BJ (cell line): ENCODE measurements around the gene TPM1. TPM values are rescaled to one million over a fixed set of nuclear protein-coding genes. Genes with fewer than 3 reads are reported as not detected.

ENCODE experiments used
- CTCF ChIA-PET: fragments of 350-600 bp; formaldehyde crosslinking; extraction: SDS; loops from one replicate; lab custom pipeline; 2021; ENCODE audit warnings: antibody characterized with exemption, inconsistent platforms; lab: Yijun Ruan, JAX
- POLR2A ChIA-PET: fragments of 300-600 bp; sonication (Branson Sonifier 250); formaldehyde crosslinking; extraction: SDS; loops from one replicate; lab custom pipeline; 2021; ENCODE audit warnings: antibody characterized with exemption; lab: Charles Lee
- DNase-seq: peaks from one replicate; pipeline ENCODE4 v3.0.0-alpha.2; 2011; ENCODE audit warnings: low read depth
- H3K27me3 ChIP-seq: 2 replicates; pipeline ENCODE4 v1.6.0; 2011; ENCODE audit warnings: low read length; ENCODE audit not compliant: control insufficient read depth, insufficient read depth
- H3K36me3 ChIP-seq: 2 replicates; pipeline ENCODE4 v1.5.1; 2011; ENCODE audit warnings: low read length; ENCODE audit not compliant: control insufficient read depth, insufficient read depth
- H3K4me3 ChIP-seq: 2 replicates; pipeline ENCODE4 v1.5.1; 2011; ENCODE audit warnings: low read depth, mild to moderate bottlenecking, control low read depth, low read length
- CTCF ChIP-seq: IDR thresholded peaks from 2 replicates; pipeline ENCODE4 v1.5.1; 2011; ENCODE audit warnings: low read depth, mild to moderate bottlenecking, control low read depth, inconsistent platforms, low read length, moderate library complexity; ENCODE audit not compliant: insufficient read depth
- polyA plus RNA-seq: library from polyadenylated mRNA; depleted of rRNA; stranded (reverse); fragments of >200 nt; gene quantifications from 2 replicates; pipeline ENCODE4 v1.2.3, GENCODE V29; 2011

Gene TPM1
- polyA plus RNA-seq, 1 experiment: 1,575 TPM

- H3K4me3 ChIP-seq: no peak overlapping the region
- CTCF ChIA-PET: interaction anchor here (1.1 kb wide), 2 partner anchors 12 to 25 kb away, joined by 3 to 4 read pairs; no protein-coding TSS in a partner anchor
- no peaks in the 10 kb centered on the region for H3K27me3 ChIP-seq
- DNase-seq: no peak
- peaks cover 16% of the 10 kb centered on the region for H3K36me3 ChIP-seq
- no peak for TF ChIP-seq CTCF
- POLR2A ChIA-PET: no interaction called here
Observed at GRCh38 chr15:63073497-63074172, 31.1 kb downstream of the TPM1 start.

GRCh38 chr15:63075015-63075983, 32.8 kb downstream of the TPM1 start:
- H3K4me3 ChIP-seq: no peak overlapping the region
- DNase-seq: no peak
- no peak for TF ChIP-seq CTCF
- ChIA-PET POLR2A (no interaction called here), CTCF (interaction anchor here (0.6 kb wide), 1 partner anchor 9 kb away, joined by 3 read pairs; no protein-coding TSS in a partner anchor)
- H3K27me3 ChIP-seq: no peaks in the 10 kb centered on the region
- H3K36me3 ChIP-seq: peaks cover 10% of the 10 kb centered on the region

- no peak for DNase-seq
- POLR2A ChIA-PET: no interaction called here
- H3K4me3 ChIP-seq: no peak overlapping the region
- CTCF ChIA-PET: interaction anchor here (0.6 kb wide), 1 partner anchor 12 kb away, joined by 3 read pairs; no protein-coding TSS in a partner anchor
- no peak for TF ChIP-seq CTCF
- H3K27me3 ChIP-seq: no peaks in the 10 kb centered on the region
- peaks cover 4% of the 10 kb centered on the region for H3K36me3 ChIP-seq
Observed at GRCh38 chr15:63075984-63076713, 33.6 kb downstream of the TPM1 start.

- POLR2A ChIA-PET: no interaction called here
Observed at GRCh38 chr15:63076714-63077046, 34.1 kb downstream of the TPM1 start.

More at GRCh38 chr15:63076714-63077046, 34.1 kb downstream of the TPM1 start:
- Histone ChIP-seq H3K36me3 (no peaks in the 10 kb centered on the region), H3K27me3 (no peaks in the 10 kb centered on the region), H3K4me3 (no peak overlapping the region)
- CTCF ChIA-PET: interaction anchor here (0.6 kb wide), 1 partner anchor 12 kb away, joined by 3 read pairs; no protein-coding TSS in a partner anchor
- TF ChIP-seq CTCF: no peak
- DNase-seq: no peak
